ENCODE results near the gene BRF1.

The BRF1 gene

GRCh38 chr14:105250986-105251385 is 49.8 kb downstream of the BRF1 start:
- no peaks in the 10 kb centered on the region for H3K9me3 ChIP-seq (ENCODE audit: control insufficient read depth in 1 of 2, low read length in 2 of 2)
- H3K36me3 ChIP-seq (ENCODE audit: control insufficient read depth in 1 of 2, insufficient read depth in 2 of 2, low read length in 2 of 2): peaks cover 19 to 39% of the 10 kb centered on the region in 2 donors
- H3K27me3 ChIP-seq (ENCODE audit: control insufficient read depth in 1 of 2, insufficient read depth in 2 of 2, low read length in 2 of 2): no peaks in the 10 kb centered on the region
- H3K4me3 ChIP-seq (ENCODE audit: low read depth in 1 of 2, low read length in 2 of 2): no peak overlapping the region
- no peak overlapping the region for H3K27ac ChIP-seq (ENCODE audit: low read depth, low read length)
- H3K9ac ChIP-seq (ENCODE audit: low read depth in 1 of 2, low read length in 2 of 2): no peak overlapping the region
- H3K4me1 ChIP-seq (ENCODE audit: control insufficient read depth in 1 of 2, insufficient read depth in 2 of 2, low read length in 2 of 2): peaks cover 13 to 18% of the 10 kb centered on the region in 2 donors

- Histone ChIP-seq H3K27me3 (ENCODE audit: control insufficient read depth in 1 of 2, insufficient read depth in 2 of 2, low read length in 2 of 2) (no peaks in the 10 kb centered on the region), H3K9ac (ENCODE audit: low read depth in 1 of 2, low read length in 2 of 2) (no peak overlapping the region), H3K36me3 (ENCODE audit: control insufficient read depth in 1 of 2, insufficient read depth in 2 of 2, low read length in 2 of 2) (peaks cover 19 to 39% of the 10 kb centered on the region in 2 donors), H3K4me1 (ENCODE audit: control insufficient read depth in 1 of 2, insufficient read depth in 2 of 2, low read length in 2 of 2) (peaks cover 13 to 18% of the 10 kb centered on the region in 2 donors), H3K9me3 (ENCODE audit: control insufficient read depth in 1 of 2, low read length in 2 of 2) (no peaks in the 10 kb centered on the region), H3K27ac (ENCODE audit: low read depth, low read length) (no peak overlapping the region), H3K4me3 (ENCODE audit: low read depth in 1 of 2, low read length in 2 of 2) (no peak overlapping the region)
Measured at GRCh38 chr14:105250008-105250366, 50.8 kb downstream of the BRF1 start.

- Histone ChIP-seq H3K36me3 (ENCODE audit: control insufficient read depth in 1 of 2, insufficient read depth in 2 of 2, low read length in 2 of 2) (peaks cover 19 to 39% of the 10 kb centered on the region in 2 donors), H3K9ac (ENCODE audit: low read depth in 1 of 2, low read length in 2 of 2) (peak overlapping the region; percentile 37 to 57), H3K4me1 (ENCODE audit: control insufficient read depth in 1 of 2, insufficient read depth in 2 of 2, low read length in 2 of 2) (peaks cover 13 to 18% of the 10 kb centered on the region in 2 donors), H3K27ac (ENCODE audit: low read depth, low read length) (peak overlapping the region; percentile 32), H3K9me3 (ENCODE audit: control insufficient read depth in 1 of 2, low read length in 2 of 2) (no peaks in the 10 kb centered on the region), H3K4me3 (ENCODE audit: low read depth in 1 of 2, low read length in 2 of 2) (peak overlapping the region; percentile 54 to 67), H3K27me3 (ENCODE audit: control insufficient read depth in 1 of 2, insufficient read depth in 2 of 2, low read length in 2 of 2) (no peaks in the 10 kb centered on the region)
Measured at GRCh38 chr14:105249182-105250007, 51.4 kb downstream of the BRF1 start.

- H3K9me3 ChIP-seq (ENCODE audit: control insufficient read depth in 1 of 2, low read length in 2 of 2): no peaks in the 10 kb centered on the region
- H3K4me3 ChIP-seq (ENCODE audit: low read depth in 1 of 2, low read length in 2 of 2): peak within 1 kb of the TSS; percentile 74 to 79
- no peaks in the 10 kb centered on the region for H3K27me3 ChIP-seq (ENCODE audit: control insufficient read depth in 1 of 2, insufficient read depth in 2 of 2, low read length in 2 of 2)
- H3K9ac ChIP-seq (ENCODE audit: low read depth in 1 of 2, low read length in 2 of 2): peak within 1 kb of the TSS; percentile 68 to 70
- peaks cover 13 to 18% of the 10 kb centered on the region in 2 donors for H3K4me1 ChIP-seq (ENCODE audit: control insufficient read depth in 1 of 2, insufficient read depth in 2 of 2, low read length in 2 of 2)
- H3K27ac ChIP-seq (ENCODE audit: low read depth, low read length): peak within 1 kb of the TSS; percentile 80
- peaks cover 19 to 38% of the 10 kb centered on the region in 2 donors for H3K36me3 ChIP-seq (ENCODE audit: control insufficient read depth in 1 of 2, insufficient read depth in 2 of 2, low read length in 2 of 2)
Measured at GRCh38 chr14:105248368-105249181, 52.2 kb downstream of the BRF1 start, which contains the start of gene BTBD6. BTBD6 (plus strand) TSS chr14:105248533; CDS start chr14:105248712, 179 bp downstream.

- H3K9ac ChIP-seq (ENCODE audit: low read depth in 1 of 2, low read length in 2 of 2): peak overlapping the region; percentile 68 to 70
- no peaks in the 10 kb centered on the region for H3K27me3 ChIP-seq (ENCODE audit: control insufficient read depth in 1 of 2, insufficient read depth in 2 of 2, low read length in 2 of 2)
- H3K4me1 ChIP-seq (ENCODE audit: control insufficient read depth in 1 of 2, insufficient read depth in 2 of 2, low read length in 2 of 2): peaks cover 13 to 18% of the 10 kb centered on the region in 2 donors
- H3K36me3 ChIP-seq (ENCODE audit: control insufficient read depth in 1 of 2, insufficient read depth in 2 of 2, low read length in 2 of 2): peaks cover 19 to 35% of the 10 kb centered on the region in 2 donors
- H3K27ac ChIP-seq (ENCODE audit: low read depth, low read length): peak overlapping the region; percentile 78
- no peaks in the 10 kb centered on the region for H3K9me3 ChIP-seq (ENCODE audit: control insufficient read depth in 1 of 2, low read length in 2 of 2)
- H3K4me3 ChIP-seq (ENCODE audit: low read depth in 1 of 2, low read length in 2 of 2): peak overlapping the region; percentile 74 to 79
Measured at GRCh38 chr14:105247715-105248367, 53.0 kb downstream of the BRF1 start.

- Histone ChIP-seq H3K4me3 (ENCODE audit: low read depth in 1 of 2, low read length in 2 of 2) (no peak overlapping the region), H3K27me3 (ENCODE audit: control insufficient read depth in 1 of 2, insufficient read depth in 2 of 2, low read length in 2 of 2) (no peaks in the 10 kb centered on the region), H3K4me1 (ENCODE audit: control insufficient read depth in 1 of 2, insufficient read depth in 2 of 2, low read length in 2 of 2) (peaks cover 13 to 18% of the 10 kb centered on the region in 2 donors), H3K9ac (ENCODE audit: low read depth in 1 of 2, low read length in 2 of 2) (no peak overlapping the region), H3K9me3 (ENCODE audit: control insufficient read depth in 1 of 2, low read length in 2 of 2) (no peaks in the 10 kb centered on the region), H3K36me3 (ENCODE audit: control insufficient read depth in 1 of 2, insufficient read depth in 2 of 2, low read length in 2 of 2) (peaks cover 16 to 27% of the 10 kb centered on the region in 2 donors), H3K27ac (ENCODE audit: low read depth, low read length) (no peak overlapping the region)
Measured at GRCh38 chr14:105247026-105247425, 53.8 kb downstream of the BRF1 start.

- Histone ChIP-seq H3K4me1 (ENCODE audit: control insufficient read depth in 1 of 2, insufficient read depth in 2 of 2, low read length in 2 of 2) (peaks cover 11 to 13% of the 10 kb centered on the region in 2 donors), H3K27ac (ENCODE audit: low read depth, low read length) (no peak overlapping the region), H3K9me3 (ENCODE audit: control insufficient read depth in 1 of 2, low read length in 2 of 2) (no peaks in the 10 kb centered on the region), H3K36me3 (ENCODE audit: control insufficient read depth in 1 of 2, insufficient read depth in 2 of 2, low read length in 2 of 2) (peaks cover 0 to 15% of the 10 kb centered on the region in 2 donors), H3K27me3 (ENCODE audit: control insufficient read depth in 1 of 2, insufficient read depth in 2 of 2, low read length in 2 of 2) (no peaks in the 10 kb centered on the region), H3K9ac (ENCODE audit: low read depth in 1 of 2, low read length in 2 of 2) (no peak overlapping the region), H3K4me3 (ENCODE audit: low read depth in 1 of 2, low read length in 2 of 2) (no peak overlapping the region)
Measured at GRCh38 chr14:105244334-105244733, 56.5 kb downstream of the BRF1 start.

GRCh38 chr14:105241641-105242040 is 59.2 kb downstream of the BRF1 start:
- Histone ChIP-seq H3K27me3 (ENCODE audit: control insufficient read depth in 1 of 2, insufficient read depth in 2 of 2, low read length in 2 of 2) (no peaks in the 10 kb centered on the region), H3K9ac (ENCODE audit: low read depth in 1 of 2, low read length in 2 of 2) (no peak overlapping the region), H3K9me3 (ENCODE audit: control insufficient read depth in 1 of 2, low read length in 2 of 2) (no peaks in the 10 kb centered on the region), H3K4me1 (ENCODE audit: control insufficient read depth in 1 of 2, insufficient read depth in 2 of 2, low read length in 2 of 2) (peaks cover 0 to under 1% of the 10 kb centered on the region in 2 donors), H3K27ac (ENCODE audit: low read depth, low read length) (no peak overlapping the region), H3K36me3 (ENCODE audit: control insufficient read depth in 1 of 2, insufficient read depth in 2 of 2, low read length in 2 of 2) (peaks cover 0 to 15% of the 10 kb centered on the region in 2 donors), H3K4me3 (ENCODE audit: low read depth in 1 of 2, low read length in 2 of 2) (no peak overlapping the region)

GRCh38 chr14:105240811-105241576 is 59.8 kb downstream of the BRF1 start:
- no peak overlapping the region for H3K4me3 ChIP-seq (ENCODE audit: low read depth in 1 of 2, low read length in 2 of 2)
- H3K27ac ChIP-seq (ENCODE audit: low read depth, low read length): no peak overlapping the region
- no peak overlapping the region for H3K9ac ChIP-seq (ENCODE audit: low read depth in 1 of 2, low read length in 2 of 2)
- H3K36me3 ChIP-seq (ENCODE audit: control insufficient read depth in 1 of 2, insufficient read depth in 2 of 2, low read length in 2 of 2): peaks cover 0 to 15% of the 10 kb centered on the region in 2 donors
- H3K9me3 ChIP-seq (ENCODE audit: control insufficient read depth in 1 of 2, low read length in 2 of 2): no peaks in the 10 kb centered on the region
- H3K4me1 ChIP-seq (ENCODE audit: control insufficient read depth in 1 of 2, insufficient read depth in 2 of 2, low read length in 2 of 2): no peaks in the 10 kb centered on the region
- H3K27me3 ChIP-seq (ENCODE audit: control insufficient read depth in 1 of 2, insufficient read depth in 2 of 2, low read length in 2 of 2): no peaks in the 10 kb centered on the region

Data from duodenal mucosa (tissue), 2 donors.